Measurements from ENCODE around the gene MPZL1.
"Not testable (repeated sequence)": the region's sequence is repeated elsewhere in the genome, so short reads cannot be mapped to it uniquely, and the experiment has no call there.

Gene MPZL1

DNA sequence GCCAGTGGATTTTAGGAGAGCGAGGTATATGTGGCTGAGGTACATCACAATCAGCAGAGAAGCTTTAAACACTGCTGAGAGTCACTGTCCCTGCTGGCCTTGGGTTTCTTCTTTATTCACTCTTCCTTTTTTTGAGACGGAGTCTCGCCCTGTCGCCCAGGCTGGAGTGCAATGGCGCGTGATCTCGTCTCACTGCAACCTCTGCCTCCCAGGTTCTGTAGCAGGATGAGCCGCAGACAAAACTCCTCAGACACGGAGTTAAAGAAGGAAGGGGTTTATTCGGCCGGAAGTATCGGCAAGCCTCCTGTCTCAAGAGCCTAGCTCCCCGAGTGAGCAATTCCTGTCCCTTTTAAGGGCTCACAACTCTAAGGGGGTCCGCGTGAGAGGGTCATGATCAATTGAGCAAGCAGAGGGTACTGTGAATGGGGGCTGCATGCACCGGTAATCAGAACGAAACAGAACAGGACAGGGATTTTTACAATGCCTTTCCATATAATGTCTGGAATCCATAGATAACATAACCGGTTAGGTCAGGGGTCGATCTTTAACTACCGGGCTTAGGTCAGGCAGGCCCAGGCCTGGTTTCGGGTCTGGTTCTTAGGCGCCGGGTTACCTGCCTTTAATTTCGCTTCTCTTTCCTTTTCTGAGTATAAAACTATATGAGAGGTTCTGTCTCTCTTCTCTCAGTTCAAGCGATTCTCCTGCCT lies 1.9 kb upstream of the MPZL1 start:
- not testable (repeated sequence) for DNase-seq

GRCh38 chr1:167720965-167721616 lies 691 bp upstream of the MPZL1 start:
- DNase-seq = no peak

GRCh38 chr1:167722152-167722869 lies 529 bp downstream of the MPZL1 start:
- no peak for DNase-seq

- no peak for DNase-seq
Measured at GRCh38 chr1:167722870-167723251, 1.1 kb downstream of the MPZL1 start.

DNA sequence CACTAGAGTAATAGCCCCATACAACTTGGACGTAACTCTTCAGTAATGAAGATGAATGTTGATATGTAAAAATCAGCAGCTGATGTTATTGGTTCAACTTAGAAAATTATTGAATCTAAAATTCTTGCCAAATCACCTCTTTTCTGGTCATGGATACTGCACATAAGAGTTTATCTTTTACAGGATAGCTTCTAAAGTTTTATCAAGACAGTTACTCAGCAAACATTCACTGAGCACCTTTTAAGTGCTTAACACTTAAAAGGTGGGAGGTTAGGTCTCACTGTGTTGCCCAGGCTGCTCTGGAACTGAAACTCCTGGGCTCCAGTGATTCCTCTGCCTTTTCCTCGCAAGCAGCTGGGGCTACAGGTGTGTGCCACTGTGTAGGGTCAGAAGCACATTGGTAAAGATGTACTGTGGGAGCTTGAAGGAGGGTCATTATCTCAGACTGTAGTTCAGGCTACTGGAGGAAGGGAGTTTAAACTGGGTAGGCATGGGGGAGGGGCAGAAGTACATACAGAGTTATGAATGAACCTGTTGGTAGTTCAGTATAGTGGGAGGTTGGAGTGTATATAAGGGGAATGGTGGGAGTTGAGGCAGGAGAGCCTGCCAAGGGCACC lies 2.0 kb downstream of the MPZL1 start:
- DNase-seq = no peak

DNA sequence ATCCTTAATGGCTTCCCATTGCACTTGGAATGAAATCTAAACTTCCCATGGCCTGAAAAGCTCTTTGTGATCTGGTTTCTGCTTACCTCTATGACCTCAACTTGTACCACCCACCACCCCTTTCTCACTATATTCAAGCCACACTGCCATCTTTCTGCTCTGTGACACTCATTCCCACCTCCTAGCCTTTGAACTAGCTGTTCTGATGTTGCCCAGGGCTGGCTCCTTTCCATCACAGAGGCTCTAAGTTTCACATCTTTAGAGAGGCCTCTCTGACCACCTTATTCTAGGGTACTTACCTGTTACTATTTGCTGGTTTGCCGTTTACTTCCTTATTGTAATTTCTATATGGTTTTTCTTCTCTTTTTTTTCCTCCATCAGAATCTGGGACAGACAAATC lies 4.2 kb downstream of the MPZL1 start:
- no peak for DNase-seq

DNA sequence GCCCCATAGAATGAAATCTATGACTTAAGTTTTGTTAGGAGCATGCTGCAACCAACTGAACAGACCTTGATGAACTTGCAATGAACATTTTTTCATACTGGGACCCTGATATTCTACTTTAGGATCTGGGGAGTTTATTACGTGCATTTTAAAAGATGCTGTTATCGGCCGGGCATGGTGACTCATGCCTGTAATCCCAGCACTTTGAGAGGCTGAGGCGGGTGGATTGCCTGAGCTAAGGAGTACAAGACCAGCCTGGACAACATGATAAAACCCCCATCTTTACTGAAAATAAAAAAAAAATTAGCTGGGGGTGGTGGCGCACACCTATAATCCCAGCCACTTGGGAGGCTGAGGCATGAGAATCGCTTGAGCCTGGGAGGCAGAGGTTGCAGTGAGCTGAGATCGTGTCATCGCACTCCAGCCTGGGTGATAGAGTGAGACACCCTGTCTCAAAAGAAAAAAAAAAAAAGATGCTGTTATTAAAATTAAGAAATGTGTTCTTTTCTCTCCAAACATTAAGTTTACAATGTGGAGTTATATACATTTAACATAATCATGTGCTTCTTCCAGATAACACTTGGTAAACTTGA lies 7.1 kb downstream of the MPZL1 start:
- no peak for DNase-seq

DNA sequence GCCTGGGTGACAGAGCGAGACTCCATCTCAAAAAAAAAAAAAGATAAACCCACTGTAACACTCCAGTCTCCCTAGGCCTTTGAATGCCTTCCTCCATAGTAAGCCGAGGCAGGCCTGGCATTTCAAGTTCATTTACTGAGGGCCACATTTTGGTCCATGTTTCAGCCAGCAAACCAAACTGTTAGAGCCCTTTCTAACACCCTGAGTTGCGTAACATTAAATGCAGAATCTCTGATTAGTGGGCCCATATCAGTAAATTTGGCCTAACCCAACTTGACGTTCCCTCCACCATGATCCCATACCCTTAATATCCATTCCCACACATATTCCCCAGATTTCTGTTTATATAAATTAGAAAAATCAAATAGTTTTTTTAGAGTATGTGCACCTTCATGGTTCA lies 12.4 kb downstream of the MPZL1 start:
- DNase-seq = no peak

GRCh38 chr1:167734841-167735240 lies 13.1 kb downstream of the MPZL1 start:
- DNase-seq = no peak

DNA sequence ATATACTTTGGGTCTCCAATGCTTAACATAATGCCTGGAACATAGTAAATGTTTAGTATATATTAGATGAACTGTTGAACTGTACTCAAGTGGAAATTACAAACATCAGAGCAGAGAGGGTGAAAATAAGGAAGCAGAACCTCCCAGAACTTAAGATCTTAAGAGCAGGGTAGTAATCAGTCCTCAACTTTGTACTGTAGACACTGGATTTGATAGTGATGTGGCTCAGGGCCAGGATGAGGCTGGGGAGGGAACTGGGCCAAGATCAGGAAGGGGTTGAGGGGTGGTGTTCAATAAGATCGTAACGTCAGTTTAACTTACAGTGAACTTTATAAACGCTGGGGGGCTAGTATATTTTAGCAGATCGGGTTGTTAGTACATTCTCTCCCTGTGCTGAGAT lies 15.4 kb downstream of the MPZL1 start:
- DNase-seq = no peak

DNA sequence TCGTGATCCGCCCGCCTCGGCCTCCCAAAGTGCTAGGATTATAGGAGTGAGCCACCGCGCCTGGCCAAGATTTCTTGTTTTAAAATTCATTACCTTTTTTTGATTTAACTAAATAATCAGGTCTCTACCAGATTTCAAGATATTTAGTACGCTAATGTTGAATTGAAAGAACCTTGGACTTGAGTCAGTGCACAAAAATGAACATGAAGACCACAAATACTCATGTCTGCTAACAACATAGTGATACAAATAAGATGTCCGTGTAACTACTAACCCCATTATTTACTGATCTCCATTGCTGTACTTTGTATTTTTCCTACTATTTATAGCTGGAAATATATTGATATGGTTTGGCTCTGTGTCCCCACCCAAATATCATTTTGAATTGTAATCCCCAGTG lies 16.4 kb downstream of the MPZL1 start:
- DNase-seq = no peak

- no peak for DNase-seq
Measured at GRCh38 chr1:167739752-167740151, 18.0 kb downstream of the MPZL1 start.

GRCh38 chr1:167741103-167741502 lies 19.3 kb downstream of the MPZL1 start:
- DNase-seq = not testable (repeated sequence)

DNA sequence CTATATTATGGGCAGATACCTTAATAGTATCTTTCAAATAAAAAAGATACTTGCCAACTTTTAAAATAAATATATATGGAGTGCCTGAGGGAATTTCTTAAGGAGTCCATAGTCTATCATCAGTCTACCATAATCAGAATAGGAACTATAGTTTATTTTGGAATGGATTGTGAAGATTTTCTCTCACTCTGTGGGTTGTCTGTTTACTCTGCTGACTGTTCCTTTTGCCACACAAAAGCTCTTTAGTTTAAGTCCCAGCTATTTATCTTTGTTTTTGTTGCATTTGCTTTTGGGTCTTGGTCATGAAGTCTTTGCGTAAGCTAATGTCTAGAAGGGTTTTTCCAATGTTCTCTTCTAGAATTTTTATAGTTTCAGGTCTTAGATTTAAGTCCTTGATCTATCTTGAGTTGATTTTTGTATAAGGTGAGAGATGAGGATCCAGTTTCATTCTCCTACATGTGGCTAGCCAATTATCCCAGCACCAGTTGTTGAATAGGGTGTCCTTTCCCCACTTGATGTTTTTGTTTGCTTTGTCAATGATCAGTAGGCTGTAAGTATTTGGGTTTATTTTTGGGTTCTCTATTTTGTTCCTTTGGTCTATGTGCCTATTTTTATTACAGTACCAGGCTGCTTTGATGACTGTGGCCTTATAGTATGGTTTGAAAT lies 20.7 kb downstream of the MPZL1 start:
- DNase-seq = not testable (repeated sequence)

DNA sequence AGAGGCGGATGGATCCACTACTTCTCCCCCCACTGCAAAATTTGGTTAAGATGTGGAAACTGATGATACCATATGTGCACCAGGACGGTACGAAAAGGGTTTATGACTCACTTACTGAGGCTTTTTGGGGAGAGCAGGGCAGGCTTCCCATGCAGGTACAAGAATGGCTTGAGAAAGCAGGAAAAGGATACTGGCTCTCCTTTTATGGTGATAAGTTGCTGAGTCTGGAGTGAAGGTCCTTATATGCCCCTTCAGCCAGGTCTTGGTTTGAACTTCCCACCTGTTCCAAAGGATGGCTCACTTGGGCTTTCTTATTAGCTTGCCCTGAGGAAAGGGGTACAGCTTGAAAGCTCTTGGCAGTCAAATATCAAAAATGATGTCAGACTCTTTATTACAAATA lies 23.1 kb downstream of the MPZL1 start:
- no peak for DNase-seq

GRCh38 chr1:167746013-167746672 lies 24.4 kb downstream of the MPZL1 start:
- no peak for DNase-seq

DNA sequence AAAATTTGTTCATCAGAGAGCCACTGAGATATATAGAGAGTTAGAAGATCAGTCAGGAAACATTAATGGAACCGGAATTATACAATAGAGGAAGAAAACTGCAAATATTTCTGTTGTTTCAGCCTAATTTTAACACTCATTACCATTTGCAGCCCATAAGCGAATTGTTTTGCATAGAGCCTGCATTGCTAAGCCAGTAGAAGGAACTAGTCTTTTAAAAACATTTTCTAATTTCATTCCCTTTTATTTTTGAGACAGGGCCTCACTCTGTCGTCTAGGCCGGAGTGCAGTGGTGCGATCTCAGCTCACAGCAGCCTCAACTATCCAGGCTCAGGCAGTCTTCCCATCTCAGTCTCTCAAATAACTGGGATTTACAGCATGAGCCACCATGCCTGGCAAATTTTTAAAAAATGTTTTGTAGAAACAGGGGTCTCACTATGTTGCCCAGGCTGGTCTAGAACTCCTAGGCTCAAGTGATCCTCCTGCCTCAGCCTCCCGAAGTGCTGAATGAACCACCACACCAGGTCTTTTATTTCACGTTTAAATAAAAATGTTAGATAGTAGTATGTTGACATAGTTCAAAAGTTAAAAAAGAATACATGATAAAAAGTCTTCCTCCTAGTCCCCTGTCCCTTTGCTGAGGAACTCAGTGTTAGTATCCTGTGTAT lies 25.3 kb downstream of the MPZL1 start:
- no peak for DNase-seq

DNA sequence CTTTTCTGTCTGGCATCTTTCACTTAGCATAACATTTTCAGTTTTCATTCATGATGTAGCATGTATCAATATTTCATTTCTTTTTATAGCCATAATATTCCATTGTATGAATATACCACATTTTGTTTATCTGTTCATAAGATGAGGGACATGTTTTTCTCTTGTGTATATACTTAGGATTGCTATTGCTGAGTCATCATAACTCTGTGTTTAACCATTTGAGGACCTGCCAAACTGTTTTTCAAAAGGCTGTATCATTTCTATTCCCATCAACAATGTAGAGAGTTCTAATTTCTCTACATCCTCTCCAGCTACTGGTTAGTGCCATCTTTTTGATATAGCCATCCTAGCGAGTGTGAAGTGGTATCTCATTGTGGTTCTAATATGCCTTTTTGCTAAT lies 26.2 kb downstream of the MPZL1 start:
- no peak for DNase-seq

GRCh38 chr1:167748906-167749305 lies 27.1 kb downstream of the MPZL1 start:
- DNase-seq = no peak

GRCh38 chr1:167749741-167750140 lies 28.0 kb downstream of the MPZL1 start:
- DNase-seq = no peak

DNA sequence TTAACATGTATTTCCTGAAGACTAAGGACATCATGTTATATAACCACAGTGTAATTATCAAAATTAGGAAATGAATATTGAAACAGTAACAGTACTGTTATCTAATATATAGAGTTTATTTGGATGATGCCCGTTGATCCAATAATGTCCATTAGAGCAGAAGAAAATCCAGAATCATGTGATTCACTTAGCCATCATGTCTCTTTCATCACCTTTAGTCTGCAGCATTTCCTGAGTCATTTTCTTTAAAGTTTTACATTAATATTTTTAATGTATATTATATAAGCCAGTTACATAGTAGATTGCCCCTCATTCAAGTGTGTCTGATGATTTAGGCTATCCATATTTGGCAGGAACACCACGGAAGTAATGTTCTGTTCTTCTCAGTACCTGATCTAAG lies 28.9 kb downstream of the MPZL1 start:
- no peak for DNase-seq

GRCh38 chr1:167751676-167752075 lies 29.9 kb downstream of the MPZL1 start:
- DNase-seq = no peak
